ENCODE data around the gene PPIP5K1. TPM values are rescaled to one million over a fixed set of nuclear protein-coding genes. Genes with fewer than 3 reads are reported as not detected.

PPIP5K1 gene
- total RNA-seq, 1 donor from 2014 or later, result 31.6 TPM

DNA sequence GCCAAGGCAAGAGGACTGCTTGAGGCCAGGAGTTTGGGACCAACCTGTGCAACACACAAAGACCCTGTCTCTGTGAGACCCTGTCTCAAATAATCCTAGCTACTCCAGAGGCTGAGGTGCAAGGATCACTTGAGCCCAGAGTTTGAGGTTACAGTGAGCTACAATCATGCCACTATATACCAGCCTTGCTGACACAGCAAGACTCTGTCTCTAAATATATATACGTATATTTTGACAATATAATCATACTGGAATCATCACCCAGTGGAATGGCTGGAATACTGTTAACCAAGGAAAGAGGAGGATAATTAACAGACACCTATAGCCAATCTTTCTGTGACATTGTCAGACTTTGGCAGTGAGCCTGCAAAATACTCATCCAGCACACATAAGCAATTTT lies 81.6 kb downstream of the PPIP5K1 start:
- no peak overlapping the region for H3K4me3 ChIP-seq
- H3K9me3 ChIP-seq, result no peaks in the 10 kb centered on the region
- peaks cover 17% of the 10 kb centered on the region for H3K4me1 ChIP-seq
- H3K27me3 ChIP-seq (ENCODE audit: low read depth), result no peaks in the 10 kb centered on the region
- H3K36me3 ChIP-seq, result no peaks in the 10 kb centered on the region
- no peak overlapping the region for H3K27ac ChIP-seq
- DNase-seq (no peak), ATAC-seq (no peak)
- intact Hi-C loops (cut with DNase I), result no loop called here
- TF ChIP-seq, protein P1, sequence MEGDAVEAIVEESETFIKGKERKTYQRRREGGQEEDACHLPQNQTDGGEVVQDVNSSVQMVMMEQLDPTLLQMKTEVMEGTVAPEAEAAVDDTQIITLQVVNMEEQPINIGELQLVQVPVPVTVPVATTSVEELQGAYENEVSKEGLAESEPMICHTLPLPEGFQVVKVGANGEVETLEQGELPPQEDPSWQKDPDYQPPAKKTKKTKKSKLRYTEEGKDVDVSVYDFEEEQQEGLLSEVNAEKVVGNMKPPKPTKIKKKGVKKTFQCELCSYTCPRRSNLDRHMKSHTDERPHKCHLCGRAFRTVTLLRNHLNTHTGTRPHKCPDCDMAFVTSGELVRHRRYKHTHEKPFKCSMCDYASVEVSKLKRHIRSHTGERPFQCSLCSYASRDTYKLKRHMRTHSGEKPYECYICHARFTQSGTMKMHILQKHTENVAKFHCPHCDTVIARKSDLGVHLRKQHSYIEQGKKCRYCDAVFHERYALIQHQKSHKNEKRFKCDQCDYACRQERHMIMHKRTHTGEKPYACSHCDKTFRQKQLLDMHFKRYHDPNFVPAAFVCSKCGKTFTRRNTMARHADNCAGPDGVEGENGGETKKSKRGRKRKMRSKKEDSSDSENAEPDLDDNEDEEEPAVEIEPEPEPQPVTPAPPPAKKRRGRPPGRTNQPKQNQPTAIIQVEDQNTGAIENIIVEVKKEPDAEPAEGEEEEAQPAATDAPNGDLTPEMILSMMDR (IDR thresholded peaks at IDR 0.05), result no peak

GRCh38 chr15:43505738-43506137 lies 84.3 kb downstream of the PPIP5K1 start:
- Histone ChIP-seq H3K27ac (no peak overlapping the region), H3K36me3 (no peaks in the 10 kb centered on the region), H3K4me3 (no peak overlapping the region), H3K27me3 (ENCODE audit: low read depth) (no peaks in the 10 kb centered on the region), H3K9me3 (no peaks in the 10 kb centered on the region), H3K4me1 (peaks cover 8% of the 10 kb centered on the region)
- ATAC-seq (no peak), DNase-seq (no peak)
- TF ChIP-seq, protein P1 (IDR thresholded peaks at IDR 0.05), result no peak
- intact Hi-C loops (cut with DNase I), result no loop called here

DNA sequence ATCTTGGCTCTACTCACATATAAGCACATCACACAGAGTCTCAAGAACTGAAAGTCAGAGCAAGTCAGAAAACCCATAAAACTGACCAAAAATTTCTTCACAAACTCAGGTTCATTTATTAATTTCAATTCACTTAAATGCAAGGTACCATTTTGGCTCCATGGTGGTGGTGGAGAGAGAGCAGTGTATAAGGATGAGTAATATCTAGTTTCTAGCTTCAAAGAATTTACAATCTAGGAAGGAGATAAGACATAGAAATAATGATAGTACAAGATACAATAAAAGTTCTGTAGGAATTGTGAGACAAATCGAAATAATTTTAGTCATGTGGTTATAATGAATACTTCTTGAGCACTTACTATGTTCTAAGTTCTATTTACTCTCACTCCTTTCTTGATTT lies 90.4 kb downstream of the PPIP5K1 start:
- TF ChIP-seq, protein P1 (IDR thresholded peaks at IDR 0.05), result no peak
- intact Hi-C loops (cut with DNase I), result no loop called here
- ATAC-seq (no peak), DNase-seq (no peak)
- Histone ChIP-seq H3K4me3 (no peak overlapping the region), H3K27ac (no peak overlapping the region), H3K4me1 (no peaks in the 10 kb centered on the region), H3K9me3 (no peaks in the 10 kb centered on the region), H3K36me3 (no peaks in the 10 kb centered on the region), H3K27me3 (ENCODE audit: low read depth) (no peaks in the 10 kb centered on the region)

- intact Hi-C loops (cut with DNase I), result no loop called here
- no peak for DNase-seq
- no peaks in the 10 kb centered on the region for H3K27me3 ChIP-seq (ENCODE audit: low read depth)
- no peaks in the 10 kb centered on the region for H3K4me1 ChIP-seq
- H3K9me3 ChIP-seq, result no peaks in the 10 kb centered on the region
- ATAC-seq, result no peak
- no peak overlapping the region for H3K4me3 ChIP-seq
- no peak overlapping the region for H3K27ac ChIP-seq
- H3K36me3 ChIP-seq, result no peaks in the 10 kb centered on the region
- TF ChIP-seq, protein P1 (IDR thresholded peaks at IDR 0.05), result no peak
These were observed 91.0 kb downstream of the PPIP5K1 start for GRCh38 chr15:43498990-43499389.

GRCh38 chr15:43493703-43494472 lies 96.1 kb downstream of the PPIP5K1 start:
- H3K4me1 ChIP-seq, result peaks cover 6% of the 10 kb centered on the region
- DNase-seq (no peak), ATAC-seq (no peak)
- intact Hi-C loops (cut with DNase I), result no loop called here
- TF ChIP-seq, protein P1 (IDR thresholded peaks at IDR 0.05), result no peak
- H3K27me3 ChIP-seq (ENCODE audit: low read depth), result no peaks in the 10 kb centered on the region
- H3K27ac ChIP-seq, result peak overlapping the region; percentile 82
- H3K9me3 ChIP-seq, result no peaks in the 10 kb centered on the region
- no peaks in the 10 kb centered on the region for H3K36me3 ChIP-seq
- peak overlapping the region; percentile 85 for H3K4me3 ChIP-seq

Data from lower lobe of right lung (tissue), 2 donors.